H9 (cell line): ENCODE measurements around the gene PRR12. TPM values are rescaled to one million over a fixed set of nuclear protein-coding genes. Genes with fewer than 3 reads are reported as not detected.

ENCODE experiments used
- DNase-seq: peaks from one replicate; pipeline ENCODE4 v3.0.0-alpha.2; 2017
- H2AFZ ChIP-seq: one replicate; pipeline ENCODE4 v1.6.1; 2013; ENCODE audit warnings: mild to moderate bottlenecking, low read length, control low read depth, moderate library complexity
- H2AK5ac ChIP-seq: 2 replicates; pipeline ENCODE4 v1.6.1; 2013; ENCODE audit warnings: low read length, control low read depth, mixed read lengths; ENCODE audit not compliant: insufficient read length
- H2BK120ac ChIP-seq: one replicate; pipeline ENCODE4 v1.6.1; 2013; ENCODE audit warnings: low read depth, mild to moderate bottlenecking, low read length, control low read depth, inconsistent platforms; ENCODE audit not compliant: poor library complexity, severe bottlenecking
- H2BK12ac ChIP-seq: 2 replicates; pipeline ENCODE4 v1.6.1; 2013; ENCODE audit warnings: low read length, control low read depth, mixed read lengths, low read depth; ENCODE audit not compliant: insufficient read length
- H2BK15ac ChIP-seq: 2 replicates; pipeline ENCODE4 v1.6.1; 2013; ENCODE audit warnings: low read depth, low read length, control low read depth
- H2BK20ac ChIP-seq: one replicate; pipeline ENCODE4 v1.6.1; 2013; ENCODE audit warnings: low read depth, mild to moderate bottlenecking, low read length, control low read depth, inconsistent platforms; ENCODE audit not compliant: poor library complexity, severe bottlenecking
- H2BK5ac ChIP-seq: 2 replicates; pipeline ENCODE4 v1.6.1; 2013; ENCODE audit warnings: low read length, control low read depth, mixed read lengths; ENCODE audit not compliant: insufficient read length
- H3K14ac ChIP-seq: 2 replicates; pipeline ENCODE4 v1.6.1; 2013; ENCODE audit warnings: low read length, control low read depth; ENCODE audit not compliant: insufficient read depth
- H3K18ac ChIP-seq: 2 replicates; pipeline ENCODE4 v1.6.1; 2013; ENCODE audit warnings: low read depth, mild to moderate bottlenecking, mixed read lengths, low read length, control low read depth; ENCODE audit not compliant: insufficient read length
- H3K23ac ChIP-seq: 2 replicates; pipeline ENCODE4 v1.6.1; 2013; ENCODE audit warnings: low read length, control low read depth, mixed read lengths, low read depth; ENCODE audit not compliant: insufficient read length
- H3K23me2 ChIP-seq: 2 replicates; pipeline ENCODE4 v1.6.1; 2013; ENCODE audit warnings: low read depth, mild to moderate bottlenecking, mixed read lengths, low read length, control low read depth; ENCODE audit not compliant: insufficient read length, poor library complexity, severe bottlenecking
- H3K27ac ChIP-seq: 2 replicates; pipeline ENCODE4 v1.5.1; 2013; ENCODE audit warnings: low read length, control low read depth, mixed read lengths, low read depth; ENCODE audit not compliant: insufficient read length
- H3K27me3 ChIP-seq: 2 replicates; pipeline ENCODE4 v1.6.1; 2013; ENCODE audit warnings: low read length, control low read depth, inconsistent platforms; ENCODE audit not compliant: insufficient read depth
- H3K4ac ChIP-seq: 2 replicates; pipeline ENCODE4 v1.6.1; 2013; ENCODE audit warnings: low read depth, mild to moderate bottlenecking, control low read depth, inconsistent platforms, low read length, moderate library complexity
- H3K4me1 ChIP-seq: 2 replicates; pipeline ENCODE4 v1.6.1; 2013; ENCODE audit warnings: low read length, control low read depth, inconsistent platforms; ENCODE audit not compliant: insufficient read depth
- H3K4me2 ChIP-seq: 2 replicates; pipeline ENCODE4 v1.6.1; 2013; ENCODE audit warnings: low read length, control low read depth, mixed read lengths; ENCODE audit not compliant: insufficient read length, insufficient read depth
- H3K56ac ChIP-seq: 2 replicates; pipeline ENCODE4 v1.6.1; 2013; ENCODE audit warnings: low read depth, mild to moderate bottlenecking, mixed read lengths, low read length, control low read depth; ENCODE audit not compliant: insufficient read length
- H3K79me1 ChIP-seq: 2 replicates; pipeline ENCODE4 v1.6.1; 2013; ENCODE audit warnings: low read depth, mild to moderate bottlenecking, moderate library complexity, low read length, control low read depth, inconsistent platforms; ENCODE audit not compliant: insufficient read depth, poor library complexity, severe bottlenecking
- H3K79me2 ChIP-seq: 2 replicates; pipeline ENCODE4 v1.6.1; 2013; ENCODE audit warnings: low read length, control low read depth, inconsistent platforms; ENCODE audit not compliant: insufficient read depth
- H3K9ac ChIP-seq: 2 replicates; pipeline ENCODE4 v1.6.1; 2013; ENCODE audit warnings: low read length, control low read depth, mixed read lengths; ENCODE audit not compliant: insufficient read length; ENCODE audit errors: extremely low read depth
- H3K9me3 ChIP-seq: one replicate; pipeline ENCODE4 v1.6.1; 2013; ENCODE audit warnings: low read depth, low read length, inconsistent platforms; ENCODE audit not compliant: control insufficient read depth
- H3T11ph ChIP-seq: one replicate; pipeline ENCODE4 v1.6.1; 2013; ENCODE audit warnings: mild to moderate bottlenecking, low read length, control low read depth, inconsistent platforms
- H4K20me1 ChIP-seq: one replicate; pipeline ENCODE4 v1.6.1; 2013; ENCODE audit not compliant: control insufficient read depth, insufficient read length, insufficient read depth
- H4K5ac ChIP-seq: 2 replicates; pipeline ENCODE4 v1.6.1; 2013; ENCODE audit warnings: low read depth, mild to moderate bottlenecking, mixed read lengths, low read length, control low read depth; ENCODE audit not compliant: insufficient read length
- H4K8ac ChIP-seq: replicated peaks from 2 replicates; pipeline ENCODE4 v1.6.1; 2013; ENCODE audit warnings: low read length, control low read depth, mixed read lengths, low read depth; ENCODE audit not compliant: insufficient read length
- H4K91ac ChIP-seq: 2 replicates; pipeline ENCODE4 v1.6.1; 2013; ENCODE audit warnings: low read depth, mild to moderate bottlenecking, moderate library complexity, mixed read lengths, low read length, control low read depth; ENCODE audit not compliant: insufficient read length
- H3K27ac Mint-ChIP-seq, 3 experiments: 2 replicates in 2 of 3; 3 replicates in 1 of 3; pipeline ENCODE4 v1.8.0; 2020 to 2021; ENCODE audit warnings: mixed read lengths in 3 of 3, mild to moderate bottlenecking in 1 of 3, moderate library complexity in 1 of 3
- H3K27me3 Mint-ChIP-seq: 2 replicates; pipeline ENCODE4 v1.8.0; 2021; ENCODE audit warnings: low read depth, mild to moderate bottlenecking, moderate library complexity, mixed read lengths
- H3K36me3 Mint-ChIP-seq, 3 experiments: 2 replicates in 2 of 3; 3 replicates in 1 of 3; pipeline ENCODE4 v1.8.0; 2020 to 2021; ENCODE audit warnings: low read depth in 3 of 3, mixed read lengths in 3 of 3; ENCODE audit not compliant: insufficient read depth in 1 of 3
- H3K4me1 Mint-ChIP-seq, 2 experiments: 2 replicates each; pipeline ENCODE4 v1.8.0; 2020; ENCODE audit warnings: mixed read lengths in 2 of 2
- H3K4me3 Mint-ChIP-seq, 2 experiments: 2 replicates in 1 of 2; 3 replicates in 1 of 2; pipeline ENCODE4 v1.8.0; 2020 to 2021; ENCODE audit warnings: mild to moderate bottlenecking in 2 of 2, mixed read lengths in 2 of 2, moderate library complexity in 1 of 2
- H3K9me3 Mint-ChIP-seq, 2 experiments: 2 replicates in 1 of 2; 3 replicates in 1 of 2; pipeline ENCODE4 v1.8.0; 2020; ENCODE audit warnings: mild to moderate bottlenecking in 2 of 2, mixed read lengths in 2 of 2, moderate library complexity in 1 of 2
- CTCF ChIP-seq: fragments of 200-600 bp; sonication (generic); conservative IDR thresholded peaks from 3 replicates; pipeline ENCODE4 v1.8.0; 2021; ENCODE audit warnings: antibody characterized with exemption, mild to moderate bottlenecking
- WGBS: extraction: QIAGEN DNeasy Blood & Tissue Kit; methylation state at CpG from one replicate; pipeline ENCODE4 v1.1.7; 2013; ENCODE audit warnings: missing lambda C conversion rate, low lambda C conversion rate, mixed read lengths; ENCODE audit not compliant: insufficient read length; ENCODE audit errors: extremely low coverage; 5-methylcytosine and 5-hydroxymethylcytosine counted together
- total RNA-seq: library from RNA; stranded (reverse); gene quantifications from 2 replicates; pipeline ENCODE4 v1.2.1, GENCODE V29; 2021

Gene PRR12
- total RNA-seq, 1 experiment from 2014 or later, result 65.9 TPM

GRCh38 chr19:49640113-49640898 lies 49.3 kb downstream of the PRR12 start, which contains the start of gene RRAS:
TSS of gene RRAS (minus strand) at chr19:49640143. CDS start at chr19:49640098, 45 bp downstream.
- Histone ChIP-seq H4K5ac (no peak within 1 kb of the TSS), H3K4me1 (no peaks in the 10 kb centered on the region; the same call in 1 of the 2 replicates), H3K4ac (peak within 1 kb of the TSS; percentile 63; the same call in 1 of the 2 replicates), H2AFZ (no peak within 1 kb of the TSS), H2BK120ac (peak within 1 kb of the TSS; percentile 62), H3K27ac (peak within 1 kb of the TSS; percentile 89), H2BK20ac (no peak within 1 kb of the TSS), H4K8ac (no peak within 1 kb of the TSS), H4K20me1 (no peaks in the 10 kb centered on the region), H2BK12ac (peak within 1 kb of the TSS; percentile 29), H4K91ac (no peak within 1 kb of the TSS), H3K9me3 (no peaks in the 10 kb centered on the region), H2BK15ac (no peak within 1 kb of the TSS), H2AK5ac (no peak within 1 kb of the TSS), H3K23ac (no peak within 1 kb of the TSS), H3T11ph (peak within 1 kb of the TSS; percentile 85), H3K27me3 (no peaks in the 10 kb centered on the region), H3K56ac (no peak within 1 kb of the TSS), H3K23me2 (peaks cover 18% of the 10 kb centered on the region), H3K9ac (peak within 1 kb of the TSS; percentile 74), H2BK5ac (peak within 1 kb of the TSS; percentile 83), H3K18ac (peak within 1 kb of the TSS; percentile 87), H3K14ac (peak within 1 kb of the TSS; percentile 81), H3K79me2 (peaks cover 9% of the 10 kb centered on the region), H3K4me2 (peak within 1 kb of the TSS; percentile 91), H3K79me1 (peaks cover 10% of the 10 kb centered on the region)
- Mint-ChIP-seq H3K4me1 (peaks cover 60 to 77% of the 10 kb centered on the region in 2 experiments), H3K36me3 (peaks cover 5 to 17% (median 7%) of the 10 kb centered on the region in 3 experiments; a peak in 6 of 7 replicates), H3K27ac (peak within 1 kb of the TSS; percentile 99 to 100 (median 100)), H3K9me3 (no peaks in the 10 kb centered on the region; a peak in 1 of 5 replicates), H3K4me3 (peak within 1 kb of the TSS; percentile 94 to 99), H3K27me3 (peaks cover 21% of the 10 kb centered on the region)
- TF ChIP-seq CTCF, result no peak
- peak; percentile 99 for DNase-seq
- no CpG with 5 or more reads among the region's 51 CpGs for WGBS
